ACHN (cell line): ENCODE measurements around the gene PPCDC.
"Not testable (repeated sequence)": the region's sequence is repeated elsewhere in the genome, so short reads cannot be mapped to it uniquely, and the experiment has no call there.

ENCODE experiments used
- DNase-seq: peaks from one replicate; pipeline ENCODE4 v3.0.0-alpha.2; 2015
- in situ Hi-C: cut with HindIII; loops from 2 replicates; pipeline ENCODE4 v1.10.0; 2017; ENCODE audit warnings: low sequenced_read_pairs, low pct_ligation_motif_present, low pct_unique_long_range_greater_than_20kb

PPCDC gene

GRCh38 chr15:75059607-75060006, 36.2 kb downstream of the PPCDC start:
- DNase-seq = no peak
- in situ Hi-C loops = no loop called here

DNA sequence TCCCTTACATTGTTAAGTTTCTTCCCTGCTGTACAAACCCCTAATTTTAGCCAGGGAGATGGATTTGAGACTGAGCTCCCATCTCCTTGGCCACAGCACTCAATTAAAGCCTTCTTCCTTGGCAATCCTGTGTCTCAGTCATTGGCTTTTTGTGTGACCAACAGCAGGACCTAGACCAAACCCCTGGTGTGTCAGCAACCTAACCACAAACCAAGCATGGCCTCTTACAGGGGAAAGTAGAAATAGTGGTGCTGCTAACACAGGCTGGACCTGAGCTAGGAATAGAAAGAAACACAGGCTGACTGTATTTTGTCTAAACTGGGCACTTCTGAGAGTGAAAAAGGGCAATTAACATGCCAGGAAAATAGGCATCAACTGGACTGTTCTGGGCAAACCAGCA, 37.9 kb downstream of the PPCDC start:
- in situ Hi-C loops = no loop called here
- no peak for DNase-seq

GRCh38 chr15:75062706-75063105, 39.3 kb downstream of the PPCDC start:
- in situ Hi-C loops = no loop called here
- no peak for DNase-seq

- no peak for DNase-seq
- in situ Hi-C loops = no loop called here
Measured at GRCh38 chr15:75063338-75063737, 39.9 kb downstream of the PPCDC start.

GRCh38 chr15:75063889-75064288, 40.5 kb downstream of the PPCDC start:
- no peak for DNase-seq
- in situ Hi-C loops = no loop called here

- in situ Hi-C loops = no loop called here
- DNase-seq = no peak
Measured at GRCh38 chr15:75064846-75065245, 41.5 kb downstream of the PPCDC start.

GRCh38 chr15:75065467-75065850, 42.1 kb downstream of the PPCDC start:
- in situ Hi-C loops = no loop called here
- no peak for DNase-seq

- no peak for DNase-seq
- in situ Hi-C loops = no loop called here
Measured at GRCh38 chr15:75065851-75066509, 42.6 kb downstream of the PPCDC start.

- DNase-seq = peak; percentile 11
- in situ Hi-C loops = no loop called here
Measured at GRCh38 chr15:75067123-75067830, 43.9 kb downstream of the PPCDC start.

- no peak for DNase-seq
- in situ Hi-C loops = no loop called here
Measured at GRCh38 chr15:75068748-75069147, 45.4 kb downstream of the PPCDC start.

DNA sequence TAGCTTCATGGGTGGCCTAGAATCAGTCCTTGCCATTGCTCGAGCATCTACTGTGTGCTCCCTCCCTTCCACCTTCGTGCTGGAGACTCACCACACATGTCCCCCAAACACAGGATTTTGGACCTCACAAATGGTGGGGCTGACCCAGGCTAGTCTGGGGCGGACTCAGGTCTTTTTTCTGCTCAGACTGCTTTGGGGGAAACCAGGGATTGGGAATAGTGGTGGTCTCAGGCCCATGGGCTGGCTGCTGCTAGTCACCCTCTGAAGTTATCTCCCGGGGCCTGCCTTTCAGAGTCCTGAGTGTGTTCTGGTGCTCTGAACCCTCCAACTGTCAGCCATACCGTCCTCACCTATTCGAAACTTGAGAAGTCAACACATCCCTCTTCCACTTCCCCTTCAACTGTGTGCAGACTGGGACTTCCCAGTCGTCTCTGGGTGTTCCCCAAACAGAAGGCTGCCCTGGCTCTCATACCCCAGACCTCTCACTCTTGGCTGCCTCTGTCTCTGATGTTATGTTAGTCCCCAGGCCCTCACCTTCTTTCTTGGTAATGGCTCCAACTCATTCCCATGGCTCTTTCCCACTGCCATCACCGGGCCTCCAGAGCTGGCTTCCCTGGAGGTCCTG, 46.0 kb downstream of the PPCDC start:
- in situ Hi-C loops = no loop called here
- no peak for DNase-seq

DNA sequence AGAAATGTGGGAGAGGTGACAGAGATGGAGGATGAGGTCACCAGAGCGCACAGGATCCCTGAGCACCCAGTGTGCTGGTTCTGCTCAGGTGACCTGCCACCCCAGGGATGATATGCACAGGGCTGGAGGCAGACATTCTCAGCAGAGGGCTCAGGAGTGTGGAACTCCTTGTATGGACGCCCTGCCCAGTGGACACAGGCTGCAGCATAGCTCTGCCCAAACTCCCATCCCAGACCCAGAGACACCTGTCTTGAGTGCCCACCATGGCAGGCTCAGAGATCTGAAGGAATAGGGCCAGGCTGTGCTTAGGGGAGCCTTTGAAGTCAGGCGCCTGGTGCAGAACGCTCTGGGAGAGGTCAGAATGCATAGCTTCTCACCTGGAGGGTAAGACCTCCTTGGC, 47.3 kb downstream of the PPCDC start:
- no peak for DNase-seq
- in situ Hi-C loops = no loop called here

DNA sequence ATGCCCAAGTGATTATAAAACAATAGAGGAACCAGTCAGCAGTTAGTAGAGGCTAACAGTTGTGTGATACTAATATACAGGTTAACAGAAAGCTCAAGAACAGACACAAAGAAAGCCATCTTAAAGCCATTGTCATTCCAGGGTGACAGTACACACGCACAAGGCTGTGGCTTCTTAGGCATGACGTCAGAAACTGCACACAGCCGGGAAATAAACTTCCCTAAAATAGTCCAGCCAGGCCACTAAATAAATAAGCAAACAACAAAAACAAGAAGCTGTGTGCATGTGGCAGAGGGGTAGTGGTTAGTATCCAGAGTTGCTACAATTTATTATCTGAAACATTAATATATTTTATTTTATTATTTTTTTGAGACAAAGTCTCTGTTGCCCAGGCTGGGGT, 49.8 kb downstream of the PPCDC start:
- DNase-seq = no peak
- in situ Hi-C loops = no loop called here

GRCh38 chr15:75076277-75076676, 52.9 kb downstream of the PPCDC start:
- DNase-seq = no peak
- in situ Hi-C loops = no loop called here

- DNase-seq, in situ Hi-C loops: not testable (repeated sequence)
Measured at GRCh38 chr15:75077551-75077961, 54.2 kb downstream of the PPCDC start.

DNA sequence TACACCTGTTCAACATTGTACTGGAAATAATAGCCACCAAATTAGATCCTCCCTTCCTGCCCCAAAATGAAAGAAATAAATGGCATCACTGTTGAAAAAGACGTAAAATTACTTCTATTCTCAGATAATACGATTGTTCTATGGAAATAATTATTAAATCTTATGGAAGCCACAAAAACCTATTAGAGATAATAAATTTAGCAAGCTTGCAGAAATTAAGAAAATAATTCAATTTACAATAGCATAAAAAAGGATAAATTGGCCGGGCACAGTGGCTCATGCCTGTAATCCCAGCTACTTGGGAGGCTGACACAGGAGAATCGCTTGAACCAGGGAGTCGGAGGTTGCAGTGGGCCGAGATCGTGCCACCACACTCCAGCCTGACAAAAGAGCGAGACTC, 57.8 kb downstream of the PPCDC start:
- in situ Hi-C loops = no loop called here
- no peak for DNase-seq

GRCh38 chr15:75082689-75083088, 59.3 kb downstream of the PPCDC start:
- no peak for DNase-seq
- in situ Hi-C loops = no loop called here

- DNase-seq, in situ Hi-C loops: not testable (repeated sequence)
Measured at GRCh38 chr15:75085708-75086107, 62.3 kb downstream of the PPCDC start.

GRCh38 chr15:75089456-75090387, 66.3 kb downstream of the PPCDC start:
- in situ Hi-C loops = no loop called here

More at GRCh38 chr15:75089456-75090387, 66.3 kb downstream of the PPCDC start:
- no peak for DNase-seq
